T-helper 1 cell (primary cell): ENCODE results near the gene KRTAP10-10.
"Not testable (repeated sequence)": the region's sequence is repeated elsewhere in the genome, so short reads cannot be mapped to it uniquely, and the experiment has no call there.

Experiments used
- DNase-seq, 5 donors: peaks; one replicate each; pipeline ENCODE4 v3.0.0-alpha.2; 2012 to 2020

Gene KRTAP10-10

GRCh38 chr21:44627181-44627822, 9.9 kb upstream of the KRTAP10-10 start:
- DNase-seq = not testable (repeated sequence)

- not testable (repeated sequence) for DNase-seq
These were observed 9.3 kb upstream of the KRTAP10-10 start for GRCh38 chr21:44627831-44628233.

- DNase-seq = no peak
These were observed 8.3 kb upstream of the KRTAP10-10 start for GRCh38 chr21:44628707-44629391.

GRCh38 chr21:44630440-44630839, 6.7 kb upstream of the KRTAP10-10 start:
- no peak for DNase-seq

- DNase-seq = no peak
These were observed 5.1 kb upstream of the KRTAP10-10 start for GRCh38 chr21:44632067-44632466.

GRCh38 chr21:44636209-44637017, 743 bp upstream of the KRTAP10-10 start:
- DNase-seq = no peak

- DNase-seq = not testable (repeated sequence)
These were observed 744 bp downstream of the KRTAP10-10 start for GRCh38 chr21:44637851-44638348.

- not testable (repeated sequence) for DNase-seq
These were observed 1.6 kb downstream of the KRTAP10-10 start for GRCh38 chr21:44638506-44639330.

- DNase-seq = no peak
These were observed 2.1 kb downstream of the KRTAP10-10 start for GRCh38 chr21:44639331-44639655.

GRCh38 chr21:44640761-44641160, 3.6 kb downstream of the KRTAP10-10 start:
- no peak for DNase-seq

GRCh38 chr21:44643741-44644310, 6.7 kb downstream of the KRTAP10-10 start:
- DNase-seq = no peak

- DNase-seq = no peak
These were observed 7.7 kb downstream of the KRTAP10-10 start for GRCh38 chr21:44644878-44645277.

- not testable (repeated sequence) for DNase-seq
These were observed 9.4 kb downstream of the KRTAP10-10 start, which contains the start of gene KRTAP10-11 for GRCh38 chr21:44646366-44647221. TSS of gene KRTAP10-11 (plus strand) at chr21:44646414. CDS start at chr21:44646459, 45 bp downstream.

GRCh38 chr21:44647222-44647552, 10.0 kb downstream of the KRTAP10-10 start:
- no peak for DNase-seq

GRCh38 chr21:44648557-44649311, 11.6 kb downstream of the KRTAP10-10 start:
- no peak for DNase-seq

- no peak for DNase-seq
These were observed 12.5 kb downstream of the KRTAP10-10 start for GRCh38 chr21:44649521-44650100.

GRCh38 chr21:44650265-44650972, 13.3 kb downstream of the KRTAP10-10 start:
- no peak for DNase-seq

- DNase-seq = no peak
These were observed 14.0 kb downstream of the KRTAP10-10 start for GRCh38 chr21:44650973-44651675.

GRCh38 chr21:44653123-44653522, 16.0 kb downstream of the KRTAP10-10 start:
- DNase-seq = no peak
